H9 (cell line): Measurements from ENCODE around the gene PRR35. TPM values are rescaled to one million over a fixed set of nuclear protein-coding genes. Genes with fewer than 3 reads are reported as not detected.

Source experiments
- DNase-seq: peaks from one replicate; pipeline ENCODE4 v3.0.0-alpha.2; 2017
- H2AFZ ChIP-seq: one replicate; pipeline ENCODE4 v1.6.1; 2013; ENCODE audit warnings: mild to moderate bottlenecking, low read length, control low read depth, moderate library complexity
- H2AK5ac ChIP-seq: 2 replicates; pipeline ENCODE4 v1.6.1; 2013; ENCODE audit warnings: low read length, control low read depth, mixed read lengths; ENCODE audit not compliant: insufficient read length
- H2BK120ac ChIP-seq: one replicate; pipeline ENCODE4 v1.6.1; 2013; ENCODE audit warnings: low read depth, mild to moderate bottlenecking, low read length, control low read depth, inconsistent platforms; ENCODE audit not compliant: poor library complexity, severe bottlenecking
- H2BK12ac ChIP-seq: 2 replicates; pipeline ENCODE4 v1.6.1; 2013; ENCODE audit warnings: low read length, control low read depth, mixed read lengths, low read depth; ENCODE audit not compliant: insufficient read length
- H2BK15ac ChIP-seq: 2 replicates; pipeline ENCODE4 v1.6.1; 2013; ENCODE audit warnings: low read depth, low read length, control low read depth
- H2BK20ac ChIP-seq: one replicate; pipeline ENCODE4 v1.6.1; 2013; ENCODE audit warnings: low read depth, mild to moderate bottlenecking, low read length, control low read depth, inconsistent platforms; ENCODE audit not compliant: poor library complexity, severe bottlenecking
- H2BK5ac ChIP-seq: 2 replicates; pipeline ENCODE4 v1.6.1; 2013; ENCODE audit warnings: low read length, control low read depth, mixed read lengths; ENCODE audit not compliant: insufficient read length
- H3K14ac ChIP-seq: 2 replicates; pipeline ENCODE4 v1.6.1; 2013; ENCODE audit warnings: low read length, control low read depth; ENCODE audit not compliant: insufficient read depth
- H3K18ac ChIP-seq: 2 replicates; pipeline ENCODE4 v1.6.1; 2013; ENCODE audit warnings: low read depth, mild to moderate bottlenecking, mixed read lengths, low read length, control low read depth; ENCODE audit not compliant: insufficient read length
- H3K23ac ChIP-seq: 2 replicates; pipeline ENCODE4 v1.6.1; 2013; ENCODE audit warnings: low read length, control low read depth, mixed read lengths, low read depth; ENCODE audit not compliant: insufficient read length
- H3K23me2 ChIP-seq: 2 replicates; pipeline ENCODE4 v1.6.1; 2013; ENCODE audit warnings: low read depth, mild to moderate bottlenecking, mixed read lengths, low read length, control low read depth; ENCODE audit not compliant: insufficient read length, poor library complexity, severe bottlenecking
- H3K27ac ChIP-seq: 2 replicates; pipeline ENCODE4 v1.5.1; 2013; ENCODE audit warnings: low read length, control low read depth, mixed read lengths, low read depth; ENCODE audit not compliant: insufficient read length
- H3K27me3 ChIP-seq: 2 replicates; pipeline ENCODE4 v1.6.1; 2013; ENCODE audit warnings: low read length, control low read depth, inconsistent platforms; ENCODE audit not compliant: insufficient read depth
- H3K4ac ChIP-seq: 2 replicates; pipeline ENCODE4 v1.6.1; 2013; ENCODE audit warnings: low read depth, mild to moderate bottlenecking, control low read depth, inconsistent platforms, low read length, moderate library complexity
- H3K4me1 ChIP-seq: 2 replicates; pipeline ENCODE4 v1.6.1; 2013; ENCODE audit warnings: low read length, control low read depth, inconsistent platforms; ENCODE audit not compliant: insufficient read depth
- H3K4me2 ChIP-seq: 2 replicates; pipeline ENCODE4 v1.6.1; 2013; ENCODE audit warnings: low read length, control low read depth, mixed read lengths; ENCODE audit not compliant: insufficient read length, insufficient read depth
- H3K56ac ChIP-seq: 2 replicates; pipeline ENCODE4 v1.6.1; 2013; ENCODE audit warnings: low read depth, mild to moderate bottlenecking, mixed read lengths, low read length, control low read depth; ENCODE audit not compliant: insufficient read length
- H3K79me1 ChIP-seq: 2 replicates; pipeline ENCODE4 v1.6.1; 2013; ENCODE audit warnings: low read depth, mild to moderate bottlenecking, moderate library complexity, low read length, control low read depth, inconsistent platforms; ENCODE audit not compliant: insufficient read depth, poor library complexity, severe bottlenecking
- H3K79me2 ChIP-seq: 2 replicates; pipeline ENCODE4 v1.6.1; 2013; ENCODE audit warnings: low read length, control low read depth, inconsistent platforms; ENCODE audit not compliant: insufficient read depth
- H3K9ac ChIP-seq: 2 replicates; pipeline ENCODE4 v1.6.1; 2013; ENCODE audit warnings: low read length, control low read depth, mixed read lengths; ENCODE audit not compliant: insufficient read length; ENCODE audit errors: extremely low read depth
- H3K9me3 ChIP-seq: one replicate; pipeline ENCODE4 v1.6.1; 2013; ENCODE audit warnings: low read depth, low read length, inconsistent platforms; ENCODE audit not compliant: control insufficient read depth
- H3T11ph ChIP-seq: one replicate; pipeline ENCODE4 v1.6.1; 2013; ENCODE audit warnings: mild to moderate bottlenecking, low read length, control low read depth, inconsistent platforms
- H4K20me1 ChIP-seq: one replicate; pipeline ENCODE4 v1.6.1; 2013; ENCODE audit not compliant: control insufficient read depth, insufficient read length, insufficient read depth
- H4K5ac ChIP-seq: 2 replicates; pipeline ENCODE4 v1.6.1; 2013; ENCODE audit warnings: low read depth, mild to moderate bottlenecking, mixed read lengths, low read length, control low read depth; ENCODE audit not compliant: insufficient read length
- H4K8ac ChIP-seq: replicated peaks from 2 replicates; pipeline ENCODE4 v1.6.1; 2013; ENCODE audit warnings: low read length, control low read depth, mixed read lengths, low read depth; ENCODE audit not compliant: insufficient read length
- H4K91ac ChIP-seq: 2 replicates; pipeline ENCODE4 v1.6.1; 2013; ENCODE audit warnings: low read depth, mild to moderate bottlenecking, moderate library complexity, mixed read lengths, low read length, control low read depth; ENCODE audit not compliant: insufficient read length
- H3K27ac Mint-ChIP-seq, 3 experiments: 2 replicates in 2 of 3; 3 replicates in 1 of 3; pipeline ENCODE4 v1.8.0; 2020 to 2021; ENCODE audit warnings: mixed read lengths in 3 of 3, mild to moderate bottlenecking in 1 of 3, moderate library complexity in 1 of 3
- H3K27me3 Mint-ChIP-seq: 2 replicates; pipeline ENCODE4 v1.8.0; 2021; ENCODE audit warnings: low read depth, mild to moderate bottlenecking, moderate library complexity, mixed read lengths
- H3K36me3 Mint-ChIP-seq, 3 experiments: 2 replicates in 2 of 3; 3 replicates in 1 of 3; pipeline ENCODE4 v1.8.0; 2020 to 2021; ENCODE audit warnings: low read depth in 3 of 3, mixed read lengths in 3 of 3; ENCODE audit not compliant: insufficient read depth in 1 of 3
- H3K4me1 Mint-ChIP-seq, 2 experiments: 2 replicates each; pipeline ENCODE4 v1.8.0; 2020; ENCODE audit warnings: mixed read lengths in 2 of 2
- H3K4me3 Mint-ChIP-seq, 2 experiments: 2 replicates in 1 of 2; 3 replicates in 1 of 2; pipeline ENCODE4 v1.8.0; 2020 to 2021; ENCODE audit warnings: mild to moderate bottlenecking in 2 of 2, mixed read lengths in 2 of 2, moderate library complexity in 1 of 2
- H3K9me3 Mint-ChIP-seq, 2 experiments: 2 replicates in 1 of 2; 3 replicates in 1 of 2; pipeline ENCODE4 v1.8.0; 2020; ENCODE audit warnings: mild to moderate bottlenecking in 2 of 2, mixed read lengths in 2 of 2, moderate library complexity in 1 of 2
- WGBS: extraction: QIAGEN DNeasy Blood & Tissue Kit; methylation state at CpG from one replicate; pipeline ENCODE4 v1.1.7; 2013; ENCODE audit warnings: missing lambda C conversion rate, low lambda C conversion rate, mixed read lengths; ENCODE audit not compliant: insufficient read length; ENCODE audit errors: extremely low coverage; 5-methylcytosine and 5-hydroxymethylcytosine counted together
- total RNA-seq: library from RNA; stranded (reverse); gene quantifications from 2 replicates; pipeline ENCODE4 v1.2.1, GENCODE V29; 2021
- TF ChIP-seq, protein P1 (sequence below): fragments of 200-600 bp; sonication (generic); conservative IDR thresholded peaks from 3 replicates; pipeline ENCODE4 v1.8.0; 2021; ENCODE audit warnings: antibody characterized with exemption, mild to moderate bottlenecking

Gene PRR35
- total RNA-seq, 1 experiment from 2014 or later, result 0.33 TPM

DNA sequence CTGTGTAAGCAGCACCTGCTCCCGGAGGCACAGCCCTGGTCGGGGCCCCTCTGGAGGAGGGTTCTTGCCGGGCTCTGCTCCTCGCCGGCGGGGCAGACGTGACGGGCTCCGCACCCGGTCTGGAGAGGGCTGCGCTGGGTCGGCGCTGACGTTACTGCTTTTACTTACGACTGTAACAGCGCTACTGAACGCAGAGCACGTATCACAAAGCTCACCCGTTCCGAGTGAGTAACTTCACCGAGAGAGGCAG is 28.4 kb downstream of the PRR35 start:
- H2BK15ac ChIP-seq, result no peak overlapping the region
- no peak overlapping the region for H2BK12ac ChIP-seq
- no peak overlapping the region for H4K5ac ChIP-seq
- TF ChIP-seq, protein P1, sequence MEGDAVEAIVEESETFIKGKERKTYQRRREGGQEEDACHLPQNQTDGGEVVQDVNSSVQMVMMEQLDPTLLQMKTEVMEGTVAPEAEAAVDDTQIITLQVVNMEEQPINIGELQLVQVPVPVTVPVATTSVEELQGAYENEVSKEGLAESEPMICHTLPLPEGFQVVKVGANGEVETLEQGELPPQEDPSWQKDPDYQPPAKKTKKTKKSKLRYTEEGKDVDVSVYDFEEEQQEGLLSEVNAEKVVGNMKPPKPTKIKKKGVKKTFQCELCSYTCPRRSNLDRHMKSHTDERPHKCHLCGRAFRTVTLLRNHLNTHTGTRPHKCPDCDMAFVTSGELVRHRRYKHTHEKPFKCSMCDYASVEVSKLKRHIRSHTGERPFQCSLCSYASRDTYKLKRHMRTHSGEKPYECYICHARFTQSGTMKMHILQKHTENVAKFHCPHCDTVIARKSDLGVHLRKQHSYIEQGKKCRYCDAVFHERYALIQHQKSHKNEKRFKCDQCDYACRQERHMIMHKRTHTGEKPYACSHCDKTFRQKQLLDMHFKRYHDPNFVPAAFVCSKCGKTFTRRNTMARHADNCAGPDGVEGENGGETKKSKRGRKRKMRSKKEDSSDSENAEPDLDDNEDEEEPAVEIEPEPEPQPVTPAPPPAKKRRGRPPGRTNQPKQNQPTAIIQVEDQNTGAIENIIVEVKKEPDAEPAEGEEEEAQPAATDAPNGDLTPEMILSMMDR, result no peak
- Mint-ChIP-seq H3K4me1 (peaks cover 16 to 26% of the 10 kb centered on the region in 2 experiments), H3K27ac (peak overlapping the region; percentile 86 to 99 (median 93); a peak in 5 of 7 replicates), H3K9me3 (0 out of 5 replicates have a peak, but pooled peaks cover 0 to 3% of the 10 kb centered on the region in 2 experiments), H3K4me3 (peak overlapping the region; percentile 94 to 99), H3K27me3 (peaks cover 49% of the 10 kb centered on the region), H3K36me3 (peaks cover 0 to 10% (median 6%) of the 10 kb centered on the region in 3 experiments; a peak in 6 of 7 replicates)
- H3K23me2 ChIP-seq, result peaks cover 5% of the 10 kb centered on the region
- H3K23ac ChIP-seq, result no peak overlapping the region
- H3K79me2 ChIP-seq, result no peaks in the 10 kb centered on the region; the same call in 1 of the 2 replicates
- no peak overlapping the region for H2AK5ac ChIP-seq
- H3K9ac ChIP-seq, result peak overlapping the region; percentile 63
- no peaks in the 10 kb centered on the region for H4K20me1 ChIP-seq
- H3T11ph ChIP-seq, result no peak overlapping the region
- H3K27ac ChIP-seq, result no peak overlapping the region
- peak overlapping the region; percentile 57 for H3K14ac ChIP-seq
- no peak overlapping the region for H4K91ac ChIP-seq
- H3K9me3 ChIP-seq, result no peaks in the 10 kb centered on the region
- H3K79me1 ChIP-seq, result no peaks in the 10 kb centered on the region
- H2BK120ac ChIP-seq, result no peak overlapping the region
- H2AFZ ChIP-seq, result no peak overlapping the region
- DNase-seq, result no peak
- no peak overlapping the region for H2BK5ac ChIP-seq
- H3K4ac ChIP-seq, result no peak overlapping the region
- peak overlapping the region; percentile 55 for H3K4me2 ChIP-seq
- H4K8ac ChIP-seq, result no peak overlapping the region
- H3K4me1 ChIP-seq, result no peaks in the 10 kb centered on the region
- H3K56ac ChIP-seq, result no peak overlapping the region
- H2BK20ac ChIP-seq, result no peak overlapping the region
- WGBS, result no CpG with 5 or more reads among the region's 21 CpGs
- peaks cover 7% of the 10 kb centered on the region; the same call in 1 of the 2 replicates for H3K27me3 ChIP-seq
- no peak overlapping the region for H3K18ac ChIP-seq
